ENCODE measurements around the gene PARD3B.

GRCh38 chr2:204888222-204888621 lies 342.9 kb downstream of the PARD3B start:
- TF ChIP-seq POLR2A (IDR thresholded peaks at IDR 0.05) (no peak), POLR2AphosphoS5 (IDR thresholded peaks at IDR 0.05) (no peak)

All from transverse colon (tissue), 3 donors.